Panc1 (cell line): ENCODE results near the gene MRPL24. TPM values are rescaled to one million over a fixed set of nuclear protein-coding genes. Genes with fewer than 3 reads are reported as not detected.

Experiments
- ATAC-seq: fragments of 200-7000 bp; cut with Tn5 transposase; 2 replicates; pipeline ENCODE4 v1.9.1; 2020; ENCODE audit warnings: mild to moderate bottlenecking, moderate library complexity
- BruUV-seq: library from RNA; stranded (reverse); fragments of 400-500 nt; replicated peaks from 2 replicates; lab custom pipeline; 2021; lab: Mats Ljungman, UMichigan
- CTCF ChIA-PET: fragments of 300-600 bp; sonication (Branson Sonifier 250); formaldehyde crosslinking; loops from one replicate; lab custom pipeline; 2022; ENCODE audit warnings: antibody characterized with exemption; lab: Charles Lee
- POLR2A ChIA-PET: fragments of 300-600 bp; sonication (Branson Sonifier 250); formaldehyde crosslinking; loops from one replicate; lab custom pipeline; 2022; ENCODE audit warnings: antibody characterized with exemption; lab: Charles Lee
- DNase-seq: peaks from one replicate; pipeline ENCODE4 v3.0.0-alpha.2; 2010; ENCODE audit warnings: low read depth, low spot score
- H3K27ac ChIP-seq: 2 replicates; pipeline ENCODE4 v1.5.1; 2011; ENCODE audit warnings: mild to moderate bottlenecking, low read length, inconsistent platforms
- H3K27me3 ChIP-seq: fragments of 200-500 bp; sonication (Bioruptor generic); 2 replicates; pipeline ENCODE4 v1.6.0; 2014; ENCODE audit warnings: low read length, inconsistent platforms; ENCODE audit not compliant: control insufficient read depth, insufficient read depth
- H3K36me3 ChIP-seq: fragments of 200-500 bp; sonication (Bioruptor generic); 2 replicates; pipeline ENCODE4 v1.5.1; 2014; ENCODE audit warnings: inconsistent platforms, mild to moderate bottlenecking, low read length, moderate library complexity; ENCODE audit not compliant: control insufficient read depth, insufficient read depth
- H3K4me1 ChIP-seq: 2 replicates; pipeline ENCODE4 v1.5.1; 2011; ENCODE audit warnings: inconsistent platforms, mild to moderate bottlenecking, low read length, moderate library complexity; ENCODE audit not compliant: control insufficient read depth, insufficient read depth
- H3K4me3 ChIP-seq, 2 experiments: 2 replicates each; pipeline ENCODE4 v1.5.1; 2011 to 2012; ENCODE audit warnings: low read depth in 2 of 2, low read length in 2 of 2, mild to moderate bottlenecking in 2 of 2, inconsistent platforms in 1 of 2, moderate library complexity in 1 of 2
- H3K9me3 ChIP-seq: fragments of 200-500 bp; sonication (Bioruptor generic); 2 replicates; pipeline ENCODE4 v1.5.1; 2014; ENCODE audit warnings: low read depth, mild to moderate bottlenecking, inconsistent platforms, low read length, moderate library complexity; ENCODE audit not compliant: control insufficient read depth, insufficient read depth
- POLR2AphosphoS5 ChIP-seq: IDR thresholded peaks from 2 replicates; pipeline ENCODE4 v1.6.1; 2012; ENCODE audit warnings: mild to moderate bottlenecking, low read depth, low read length, moderate library complexity
- SIN3A ChIP-seq: IDR thresholded peaks from 2 replicates; pipeline ENCODE4 v1.6.1; 2012; ENCODE audit warnings: low read depth, mild to moderate bottlenecking, low read length, moderate library complexity, borderline replicate concordance; ENCODE audit not compliant: insufficient read depth
- TCF7L2 ChIP-seq: IDR thresholded peaks from 2 replicates; pipeline ENCODE4 v1.6.1; 2011; ENCODE audit warnings: mild to moderate bottlenecking, low read depth, low read length, inconsistent platforms
- in situ Hi-C: cut with HindIII; loops from 2 replicates; pipeline ENCODE4 v1.10.0; 2016; ENCODE audit warnings: low sequenced_read_pairs, low pct_unique_long_range_greater_than_20kb
- intact Hi-C: fragments of 100-400 bp; cut with micrococcal nuclease; formaldehyde crosslinking; loops from one replicate; pipeline ENCODE4 v1.10.0; 2022; ENCODE audit not compliant: unreplicated experiment
- total RNA-seq: library from RNA; stranded (reverse); gene quantifications from one replicate; pipeline ENCODE4 v1.2.1, GENCODE V29; 2021; ENCODE audit not compliant: unreplicated experiment
- TF ChIP-seq, protein P1 (sequence below): fragments of 450-650 bp; IDR thresholded peaks from 2 replicates; pipeline ENCODE4 v1.5.1; 2017; ENCODE audit warnings: mild to moderate bottlenecking
- TF ChIP-seq, protein P2 (sequence below), 2 experiments: IDR thresholded peaks; 2 replicates each; pipeline ENCODE4 v1.6.1; 2011 to 2012; ENCODE audit warnings: low read depth in 2 of 2, control low read depth in 1 of 2, low read length in 1 of 2, mild to moderate bottlenecking in 1 of 2, moderate library complexity in 1 of 2; ENCODE audit not compliant: insufficient read depth in 1 of 2

The MRPL24 gene
- total RNA-seq, 1 experiment from 2014 or later, result 80.4 TPM

DNA sequence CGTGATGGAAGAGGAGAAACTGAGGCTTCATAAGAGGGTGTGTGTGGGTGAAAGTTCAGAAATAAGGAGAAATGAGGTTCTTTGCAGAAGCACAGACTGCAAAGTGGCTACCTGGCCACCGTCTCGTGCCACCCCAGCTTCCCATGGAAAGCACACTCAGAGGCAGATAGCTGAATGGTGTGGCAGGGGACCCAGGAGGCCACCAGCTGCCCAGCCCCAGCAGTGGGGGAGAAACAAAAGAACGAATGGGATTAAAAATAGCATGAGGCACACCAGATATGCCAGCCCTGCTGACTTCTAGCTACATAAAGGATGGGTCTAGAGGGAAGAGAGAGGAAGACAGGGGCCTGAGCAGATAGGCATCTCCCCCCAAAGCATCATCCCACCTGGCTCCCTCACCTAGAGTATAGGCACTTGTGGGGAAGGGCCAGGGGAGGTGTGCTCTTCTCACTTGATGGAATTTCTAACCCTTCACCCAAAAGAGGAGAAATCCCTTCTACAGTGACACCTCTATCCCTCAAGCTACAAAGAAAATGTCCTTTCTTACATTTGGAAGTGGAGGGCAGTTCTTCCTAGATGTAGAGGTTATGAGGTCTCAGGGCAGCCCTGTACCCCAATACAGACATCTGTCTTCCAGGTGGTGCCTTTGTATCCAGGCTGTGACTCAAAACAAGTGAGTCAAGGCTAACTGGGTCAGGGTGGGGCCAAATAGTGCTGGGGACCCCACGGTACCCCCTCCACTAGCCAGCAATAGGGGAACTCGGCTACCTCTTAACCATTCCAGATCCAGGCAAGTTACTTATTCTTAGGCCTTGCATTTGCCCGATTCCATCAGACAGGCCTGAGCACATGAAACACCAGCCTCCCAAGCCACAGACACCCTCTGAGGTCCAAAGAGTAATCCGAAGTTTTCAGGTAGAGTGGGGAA, 7.1 kb upstream of the MRPL24 start:
- TF ChIP-seq, protein P1, sequence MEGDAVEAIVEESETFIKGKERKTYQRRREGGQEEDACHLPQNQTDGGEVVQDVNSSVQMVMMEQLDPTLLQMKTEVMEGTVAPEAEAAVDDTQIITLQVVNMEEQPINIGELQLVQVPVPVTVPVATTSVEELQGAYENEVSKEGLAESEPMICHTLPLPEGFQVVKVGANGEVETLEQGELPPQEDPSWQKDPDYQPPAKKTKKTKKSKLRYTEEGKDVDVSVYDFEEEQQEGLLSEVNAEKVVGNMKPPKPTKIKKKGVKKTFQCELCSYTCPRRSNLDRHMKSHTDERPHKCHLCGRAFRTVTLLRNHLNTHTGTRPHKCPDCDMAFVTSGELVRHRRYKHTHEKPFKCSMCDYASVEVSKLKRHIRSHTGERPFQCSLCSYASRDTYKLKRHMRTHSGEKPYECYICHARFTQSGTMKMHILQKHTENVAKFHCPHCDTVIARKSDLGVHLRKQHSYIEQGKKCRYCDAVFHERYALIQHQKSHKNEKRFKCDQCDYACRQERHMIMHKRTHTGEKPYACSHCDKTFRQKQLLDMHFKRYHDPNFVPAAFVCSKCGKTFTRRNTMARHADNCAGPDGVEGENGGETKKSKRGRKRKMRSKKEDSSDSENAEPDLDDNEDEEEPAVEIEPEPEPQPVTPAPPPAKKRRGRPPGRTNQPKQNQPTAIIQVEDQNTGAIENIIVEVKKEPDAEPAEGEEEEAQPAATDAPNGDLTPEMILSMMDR, result no peak
- TF ChIP-seq TCF7L2, result no peak
- TF ChIP-seq, protein P2, sequence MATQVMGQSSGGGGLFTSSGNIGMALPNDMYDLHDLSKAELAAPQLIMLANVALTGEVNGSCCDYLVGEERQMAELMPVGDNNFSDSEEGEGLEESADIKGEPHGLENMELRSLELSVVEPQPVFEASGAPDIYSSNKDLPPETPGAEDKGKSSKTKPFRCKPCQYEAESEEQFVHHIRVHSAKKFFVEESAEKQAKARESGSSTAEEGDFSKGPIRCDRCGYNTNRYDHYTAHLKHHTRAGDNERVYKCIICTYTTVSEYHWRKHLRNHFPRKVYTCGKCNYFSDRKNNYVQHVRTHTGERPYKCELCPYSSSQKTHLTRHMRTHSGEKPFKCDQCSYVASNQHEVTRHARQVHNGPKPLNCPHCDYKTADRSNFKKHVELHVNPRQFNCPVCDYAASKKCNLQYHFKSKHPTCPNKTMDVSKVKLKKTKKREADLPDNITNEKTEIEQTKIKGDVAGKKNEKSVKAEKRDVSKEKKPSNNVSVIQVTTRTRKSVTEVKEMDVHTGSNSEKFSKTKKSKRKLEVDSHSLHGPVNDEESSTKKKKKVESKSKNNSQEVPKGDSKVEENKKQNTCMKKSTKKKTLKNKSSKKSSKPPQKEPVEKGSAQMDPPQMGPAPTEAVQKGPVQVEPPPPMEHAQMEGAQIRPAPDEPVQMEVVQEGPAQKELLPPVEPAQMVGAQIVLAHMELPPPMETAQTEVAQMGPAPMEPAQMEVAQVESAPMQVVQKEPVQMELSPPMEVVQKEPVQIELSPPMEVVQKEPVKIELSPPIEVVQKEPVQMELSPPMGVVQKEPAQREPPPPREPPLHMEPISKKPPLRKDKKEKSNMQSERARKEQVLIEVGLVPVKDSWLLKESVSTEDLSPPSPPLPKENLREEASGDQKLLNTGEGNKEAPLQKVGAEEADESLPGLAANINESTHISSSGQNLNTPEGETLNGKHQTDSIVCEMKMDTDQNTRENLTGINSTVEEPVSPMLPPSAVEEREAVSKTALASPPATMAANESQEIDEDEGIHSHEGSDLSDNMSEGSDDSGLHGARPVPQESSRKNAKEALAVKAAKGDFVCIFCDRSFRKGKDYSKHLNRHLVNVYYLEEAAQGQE (IDR thresholded peaks at IDR 0.05; ENCODE audit: insufficient read depth in 1 of 2, low read depth in 2 of 2, low read length in 1 of 2), result no peak
- no peak for TF ChIP-seq POLR2AphosphoS5
- TF ChIP-seq SIN3A, result no peak
- ChIA-PET POLR2A (interaction anchor here (0.7 to 0.9 kb wide), 2 partner anchors 19 to 22 kb away, joined by 3 to 4 read pairs; partner anchors contain the start of genes ISG20L2 and METTL25B), CTCF (interaction anchor here (0.6 kb wide), 1 partner anchor 71 kb away, joined by 4 read pairs; no protein-coding TSS in a partner anchor)
- in situ Hi-C loops, result no loop called here
- intact Hi-C loops, result no loop called here
- Histone ChIP-seq H3K4me1 (peaks cover 52% of the 10 kb centered on the region), H3K27ac (peak overlapping the region; percentile 100), H3K36me3 (peaks cover 17% of the 10 kb centered on the region), H3K4me3 (peak overlapping the region; percentile 77 to 80), H3K9me3 (no peaks in the 10 kb centered on the region), H3K27me3 (no peaks in the 10 kb centered on the region)
- DNase-seq (no peak), ATAC-seq (no peak)
- BruUV-seq, result no TSS peak

DNA sequence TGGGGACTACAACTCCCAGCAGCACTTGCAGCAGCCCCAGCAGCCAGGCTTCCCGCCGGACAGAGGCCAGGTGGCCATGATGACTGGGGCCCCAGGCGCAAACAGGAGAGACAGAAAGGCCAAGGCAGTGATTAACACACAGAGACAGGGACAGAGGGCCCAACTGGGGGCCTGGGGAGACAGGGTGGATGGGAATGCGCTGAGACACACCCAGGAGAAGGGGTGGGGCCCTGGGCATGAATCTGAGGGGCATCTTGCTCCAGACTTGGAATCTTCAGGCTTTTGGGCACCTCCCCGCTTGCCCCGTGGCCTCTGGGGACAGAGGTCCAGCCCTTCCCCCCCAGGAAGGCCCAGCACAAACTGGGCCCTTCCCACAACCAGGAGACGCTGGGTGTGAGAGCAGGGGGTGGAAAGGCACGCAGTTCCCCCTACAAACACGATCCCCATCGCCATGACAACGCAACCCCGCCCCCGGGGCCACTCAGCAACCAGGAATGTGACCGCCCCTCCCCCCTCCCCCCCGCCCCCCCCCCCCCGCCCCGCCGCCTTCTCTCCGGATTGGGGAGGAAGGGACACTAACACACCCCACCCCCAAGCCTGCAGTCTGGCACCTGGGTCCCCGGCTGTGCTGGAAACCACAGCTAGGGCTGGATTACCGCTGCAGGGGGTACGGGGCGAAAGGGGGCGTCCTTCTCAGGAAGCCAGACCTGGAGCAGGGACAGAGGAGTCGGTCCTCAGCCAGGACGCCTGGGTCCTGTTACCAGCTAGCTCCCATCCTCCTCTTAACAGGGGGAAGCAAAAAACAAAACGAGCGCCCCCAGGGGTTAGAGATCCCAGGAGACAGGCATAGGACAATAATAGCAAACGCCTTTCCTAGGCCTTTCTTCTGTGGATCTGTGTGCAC, 6.1 kb upstream of the MRPL24 start:
- no TSS peak for BruUV-seq
- Histone ChIP-seq H3K9me3 (no peaks in the 10 kb centered on the region), H3K27ac (peak overlapping the region; percentile 100), H3K27me3 (no peaks in the 10 kb centered on the region), H3K4me3 (peak overlapping the region; percentile 77 to 80), H3K4me1 (peaks cover 53% of the 10 kb centered on the region), H3K36me3 (peaks cover 24% of the 10 kb centered on the region)
- peak; percentile 55 for ATAC-seq
- ChIA-PET POLR2A (interaction anchor here (0.7 to 0.9 kb wide), 2 partner anchors 18 to 23 kb away, joined by 3 to 4 read pairs; partner anchors contain the start of genes ISG20L2 and METTL25B), CTCF (interaction anchor here (0.6 kb wide), 1 partner anchor 70 kb away, joined by 4 read pairs; no protein-coding TSS in a partner anchor)
- in situ Hi-C loops, result no loop called here
- intact Hi-C loops, result no loop called here
- DNase-seq, result no peak
- 0 out of 2 replicates have a peak, but pooled peaks have one; percentile 47 for TF ChIP-seq POLR2AphosphoS5
- TF ChIP-seq, protein P2 (IDR thresholded peaks at IDR 0.05; ENCODE audit: insufficient read depth in 1 of 2, low read depth in 2 of 2, low read length in 1 of 2), result no peak
